HepG2 (cell line): ENCODE results near the gene WDR81. TPM values are rescaled to one million over a fixed set of nuclear protein-coding genes. Genes with fewer than 3 reads are reported as not detected.

Experiments
- ATAC-seq: fragments of 200-7000 bp; cut with Tn5 transposase; 3 replicates; pipeline ENCODE4 v1.9.1; 2020; ENCODE audit warnings: mild to moderate bottlenecking, moderate library complexity
- BruUV-seq: library from RNA; stranded (reverse); fragments of 400-500 nt; replicated peaks from 2 replicates; lab custom pipeline; 2021; lab: Mats Ljungman, UMichigan
- CTCF ChIA-PET: fragments of 300-600 bp; formaldehyde crosslinking; extraction: SDS; loops from one replicate; lab custom pipeline; 2021; ENCODE audit warnings: low total read pairs, inconsistent platforms, low intra/inter-chr PET ratio; lab: Yijun Ruan, JAX
- POLR2A ChIA-PET: fragments of 350-600 bp; sonication (Branson Sonifier 250); formaldehyde crosslinking; loops from one replicate; lab custom pipeline; 2020; ENCODE audit warnings: antibody characterized with exemption, inconsistent platforms; lab: Yijun Ruan, JAX
- DNase-seq: peaks from one replicate; pipeline ENCODE4 v3.0.0-alpha.2; 2015; ENCODE audit warnings: low spot score
- FAIRE-seq: peaks from 3 replicates; lab custom pipeline; 2011; peaks lifted over from hg19 to GRCh38; lab: Jason Lieb, UNC
- H2AFZ ChIP-seq: one replicate; pipeline ENCODE4 v1.6.1; 2011; ENCODE audit warnings: low read length, inconsistent platforms
- H3K27ac ChIP-seq: fragments of 300-600 bp; 3 replicates; pipeline ENCODE4 v1.8.0; 2011; ENCODE audit warnings: mixed run types, mild to moderate bottlenecking, mixed read lengths, low read length, inconsistent platforms; ENCODE audit not compliant: insufficient read depth; ENCODE audit errors: extremely low read length
- H3K27me3 ChIP-seq, 2 experiments: fragments of 200-600 bp in 1 of 2; 2 replicates in 1 of 2; 3 replicates in 1 of 2; pipeline versions ENCODE4 v1.6.0 to v1.8.0; 2011; ENCODE audit warnings: low read length in 2 of 2, mild to moderate bottlenecking in 2 of 2, moderate library complexity in 2 of 2, inconsistent platforms in 1 of 2; ENCODE audit not compliant: insufficient read depth in 2 of 2, control insufficient read depth in 1 of 2
- H3K36me3 ChIP-seq, 2 experiments: fragments of 200-600 bp in 1 of 2; replicated peaks in 1 of 2; 2 replicates in 1 of 2; 3 replicates in 1 of 2; pipeline versions ENCODE4 v1.5.1 to v1.8.0; 2011; ENCODE audit warnings: low read length in 2 of 2, inconsistent platforms in 1 of 2; ENCODE audit not compliant: insufficient read depth in 2 of 2, control insufficient read depth in 1 of 2
- H3K4me1 ChIP-seq: 2 replicates; pipeline ENCODE4 v1.5.1; 2012; ENCODE audit warnings: low read length, inconsistent platforms; ENCODE audit not compliant: insufficient read depth
- H3K4me2 ChIP-seq: 2 replicates; pipeline ENCODE4 v1.6.0; 2011; ENCODE audit warnings: low read depth, low read length, inconsistent platforms
- H3K4me3 ChIP-seq, 3 experiments: fragments of 200-600 bp in 1 of 3; sonication (generic), shearing (Covaris generic) in 1 of 3; replicated peaks in 1 of 3; 2 replicates each; pipeline ENCODE4 v1.5.1; 2011 to 2016; ENCODE audit warnings: low read length in 3 of 3, inconsistent platforms in 2 of 3, low read depth in 2 of 3, mild to moderate bottlenecking in 2 of 3, control low read depth in 1 of 3, mixed read lengths in 1 of 3; ENCODE audit not compliant: insufficient read depth in 1 of 3
- H3K79me2 ChIP-seq: one replicate; pipeline ENCODE4 v1.6.1; 2011; ENCODE audit warnings: low read length, inconsistent platforms; ENCODE audit not compliant: insufficient read depth
- H3K9ac ChIP-seq: 2 replicates; pipeline ENCODE4 v1.6.0; 2011; ENCODE audit warnings: mild to moderate bottlenecking, low read depth, low read length, inconsistent platforms; ENCODE audit not compliant: insufficient read depth
- H3K9me3 ChIP-seq: 2 replicates; pipeline ENCODE4 v1.5.1; 2012; ENCODE audit warnings: mild to moderate bottlenecking, low read length
- H4K20me1 ChIP-seq: 2 replicates; pipeline ENCODE4 v1.6.0; 2011; ENCODE audit warnings: inconsistent platforms, mild to moderate bottlenecking, low read length, moderate library complexity; ENCODE audit not compliant: insufficient read depth
- ARID3A ChIP-seq: IDR thresholded peaks from 2 replicates; pipeline ENCODE4 v1.6.1; 2012; ENCODE audit warnings: low read depth, low read length, improper control_type of control experiment
- HINFP ChIP-seq: sonication (generic); formaldehyde crosslinking; IDR thresholded peaks from 2 replicates; pipeline ENCODE4 v1.4.0; 2020; ENCODE audit warnings: low read depth, mild to moderate bottlenecking, missing genetic modification reagents
- HNRNPK ChIP-seq: fragments of 200-400 bp; formaldehyde crosslinking; IDR thresholded peaks from 2 replicates; pipeline ENCODE4 v1.6.1; 2018; ENCODE audit warnings: low read length, low read depth, moderate library complexity, mild to moderate bottlenecking; ENCODE audit not compliant: poor library complexity, severe bottlenecking
- PCBP1 ChIP-seq: fragments of 200-400 bp; formaldehyde crosslinking; IDR thresholded peaks from 2 replicates; pipeline ENCODE4 v1.6.1; 2017; ENCODE audit warnings: mild to moderate bottlenecking, low read depth, low read length, borderline replicate concordance
- ZNF879 ChIP-seq: sonication (generic); formaldehyde crosslinking; IDR thresholded peaks from 2 replicates; pipeline ENCODE4 v1.8.1; 2023; ENCODE audit warnings: missing genetic modification reagents
- WGBS: methylation state at CpG from one replicate; pipeline ENCODE4 v1.1.6; 2017; ENCODE audit warnings: low lambda C conversion rate; 5-methylcytosine and 5-hydroxymethylcytosine counted together
- in situ Hi-C: cut with HindIII; loops from 2 replicates; pipeline ENCODE4 v1.10.0; 2017; ENCODE audit warnings: low pct_unique_long_range_greater_than_20kb; ENCODE audit not compliant: extremely low pct_ligation_motif_present
- intact Hi-C: fragments of 100-400 bp; cut with micrococcal nuclease; formaldehyde crosslinking; loops from one replicate; pipeline ENCODE4 v1.10.0; 2022; ENCODE audit not compliant: unreplicated experiment
- polyA plus RNA-seq, 8 experiments: library from polyadenylated mRNA; depleted of rRNA in 3 of 8; stranded (reverse) in 7 of 8; unstranded in 1 of 8; fragments of >200 nt; fragmentation: Illumina TruSeq in 4 of 8; extraction: Trizol in 4 of 8; gene quantifications; 2 replicates each; pipeline versions ENCODE4 v1.2.1 to v1.2.3, GENCODE V29; 2011 to 2016; ENCODE audit warnings: low read depth in 4 of 8, missing spikeins in 1 of 8, mixed read lengths in 1 of 8; ENCODE audit not compliant: insufficient read depth in 1 of 8
- total RNA-seq, 5 experiments: library from RNA; depleted of rRNA; stranded (reverse); fragments of >200 nt; fragmentation: Illumina TruSeq; extraction: Trizol; gene quantifications; 2 replicates each; pipeline ENCODE4 v1.2.3, GENCODE V29; 2016; ENCODE audit warnings: low read depth in 1 of 5

The WDR81 gene
- total and polyA plus RNA-seq, 2 of the 13 experiments (the other 11 are each of a cell fraction or from before 2014, with no cell fraction given) = 9.1 to 16.7 TPM

GRCh38 chr17:1690544-1691221 is 33.8 kb upstream of the WDR81 start:
- H3K9me3 ChIP-seq = no peaks in the 10 kb centered on the region
- no peak overlapping the region for H3K4me3 ChIP-seq
- H3K9ac ChIP-seq = no peak overlapping the region
- ATAC-seq (no peak), DNase-seq (no peak)
- no peak overlapping the region for H3K27ac ChIP-seq
- ChIA-PET CTCF (no interaction called here), POLR2A (no interaction called here)
- intact Hi-C loops = no loop called here
- BruUV-seq = no TSS peak
- no peaks in the 10 kb centered on the region for H3K79me2 ChIP-seq
- H3K36me3 ChIP-seq = no peaks in the 10 kb centered on the region
- 60% methylated on average over 8 of the region's 8 CpGs for WGBS
- no peak overlapping the region for H2AFZ ChIP-seq
- H3K27me3 ChIP-seq = 0 out of 5 replicates have a peak, but pooled peaks cover 0 to 1% of the 10 kb centered on the region in 2 experiments
- TF ChIP-seq ZNF879 (CRISPR knock-in tag) = no peak
- 0 out of 2 replicates have a peak, but pooled peaks have one; percentile 60 for TF ChIP-seq PCBP1
- no peak for TF ChIP-seq HINFP (CRISPR knock-in tag)
- peak; percentile 92 for TF ChIP-seq HNRNPK
- no peak for TF ChIP-seq ARID3A
- TF ChIP-seq, all 625 proteins: peak for 2
- Histone ChIP-seq H4K20me1 (no peaks in the 10 kb centered on the region), H3K4me2 (no peak overlapping the region), H3K4me1 (no peaks in the 10 kb centered on the region; the same call in 1 of the 2 replicates)
- FAIRE-seq = no peak
- in situ Hi-C loops = no loop called here
